Sigmoid colon (tissue), 7 donors: Measurements from ENCODE around the gene ULK2. TPM values are rescaled to one million over a fixed set of nuclear protein-coding genes. Genes with fewer than 3 reads are reported as not detected.

Experiments used
- DNase-seq: peaks from one replicate; pipeline ENCODE4 v3.0.0-alpha.2; 2019
- H3K27ac ChIP-seq, 4 donors: fragments of 200-600 bp; sonication (generic); one replicate each; pipeline ENCODE4 v1.5.1; 2016 to 2019; ENCODE audit warnings: mild to moderate bottlenecking in 1 of 4
- H3K27me3 ChIP-seq, 3 donors: fragments of 200-600 bp; sonication (generic); one replicate each; pipeline ENCODE4 v1.5.1; 2019; ENCODE audit warnings: mild to moderate bottlenecking in 1 of 3
- H3K36me3 ChIP-seq, 4 donors: fragments of 200-600 bp; sonication (generic); one replicate each; pipeline ENCODE4 v1.5.1; 2016 to 2019
- H3K4me1 ChIP-seq, 4 donors: fragments of 200-600 bp; sonication (generic); one replicate each; pipeline ENCODE4 v1.5.1; 2017 to 2019
- H3K4me3 ChIP-seq, 4 donors: fragments of 200-600 bp; sonication (generic); one replicate each; pipeline ENCODE4 v1.5.1; 2017 to 2019; ENCODE audit warnings: mild to moderate bottlenecking in 2 of 4, moderate library complexity in 1 of 4
- H3K9me3 ChIP-seq, 4 donors: fragments of 200-600 bp in 3 of 4; sonication (generic) in 3 of 4; one replicate each; pipeline versions ENCODE4 v1.5.1 to v1.6.1; 2013 to 2019
- EP300 ChIP-seq, 4 donors: sonication (generic); formaldehyde crosslinking; IDR thresholded peaks; one replicate each; pipeline ENCODE4 v1.6.1; 2017; ENCODE audit warnings: antibody characterized with exemption in 4 of 4
- POLR2A ChIP-seq, 2 donors: fragments of 450-650 bp; IDR thresholded peaks; one replicate each; pipeline ENCODE4 v1.6.1; 2016; ENCODE audit warnings: antibody characterized with exemption in 2 of 2, mild to moderate bottlenecking in 2 of 2, moderate library complexity in 2 of 2
- POLR2AphosphoS5 ChIP-seq, 4 donors: sonication (generic); formaldehyde crosslinking; IDR thresholded peaks; one replicate each; pipeline ENCODE4 v1.6.1; 2017; ENCODE audit warnings: antibody characterized with exemption in 4 of 4
- WGBS, 2 donors: extraction: QIAGEN DNeasy Blood & Tissue Kit; methylation state at CpG; one replicate each; pipeline ENCODE4 v1.1.7; 2013; 5-methylcytosine and 5-hydroxymethylcytosine counted together
- intact Hi-C: fragments of 100-400 bp; cut with DNase I; formaldehyde crosslinking; loops from one replicate; pipeline ENCODE4 v1.15.1; 2023
- polyA plus RNA-seq, 3 donors: library from polyadenylated mRNA; stranded (reverse); fragments of 200-250 nt; gene quantifications; one replicate each; pipeline ENCODE4 v1.2.3, GENCODE V29; 2013
- small RNA-seq, 3 donors: library from RNA; depleted of rRNA; stranded (forward); fragments of <200 nt; gene quantifications; one replicate each; pipeline ENCODE3, GENCODE V24; 2016
- total RNA-seq, 4 donors: library from RNA; depleted of rRNA; stranded (reverse); fragments of >200 nt; gene quantifications; one replicate each; pipeline ENCODE4 v1.1.0, GENCODE V29; 2016
- TF ChIP-seq, protein P1 (sequence below), 4 experiments: fragments of 450-650 bp in 3 of 4; fragments of 200-600 bp in 1 of 4; IDR thresholded peaks; one replicate each; pipeline ENCODE4 v1.5.1; 2016 to 2019; ENCODE audit warnings: antibody characterized with exemption in 4 of 4, mild to moderate bottlenecking in 3 of 4, moderate library complexity in 2 of 4
- donor health status: healthy with polysubstance abuse.
- donor health status: Bipolar disorder and iron deficiency.
- donor health status: healthy.

ULK2 gene
- total and polyA plus RNA-seq, 7 donors: 2.5 to 31.3 (median 27.0) TPM

DNA sequence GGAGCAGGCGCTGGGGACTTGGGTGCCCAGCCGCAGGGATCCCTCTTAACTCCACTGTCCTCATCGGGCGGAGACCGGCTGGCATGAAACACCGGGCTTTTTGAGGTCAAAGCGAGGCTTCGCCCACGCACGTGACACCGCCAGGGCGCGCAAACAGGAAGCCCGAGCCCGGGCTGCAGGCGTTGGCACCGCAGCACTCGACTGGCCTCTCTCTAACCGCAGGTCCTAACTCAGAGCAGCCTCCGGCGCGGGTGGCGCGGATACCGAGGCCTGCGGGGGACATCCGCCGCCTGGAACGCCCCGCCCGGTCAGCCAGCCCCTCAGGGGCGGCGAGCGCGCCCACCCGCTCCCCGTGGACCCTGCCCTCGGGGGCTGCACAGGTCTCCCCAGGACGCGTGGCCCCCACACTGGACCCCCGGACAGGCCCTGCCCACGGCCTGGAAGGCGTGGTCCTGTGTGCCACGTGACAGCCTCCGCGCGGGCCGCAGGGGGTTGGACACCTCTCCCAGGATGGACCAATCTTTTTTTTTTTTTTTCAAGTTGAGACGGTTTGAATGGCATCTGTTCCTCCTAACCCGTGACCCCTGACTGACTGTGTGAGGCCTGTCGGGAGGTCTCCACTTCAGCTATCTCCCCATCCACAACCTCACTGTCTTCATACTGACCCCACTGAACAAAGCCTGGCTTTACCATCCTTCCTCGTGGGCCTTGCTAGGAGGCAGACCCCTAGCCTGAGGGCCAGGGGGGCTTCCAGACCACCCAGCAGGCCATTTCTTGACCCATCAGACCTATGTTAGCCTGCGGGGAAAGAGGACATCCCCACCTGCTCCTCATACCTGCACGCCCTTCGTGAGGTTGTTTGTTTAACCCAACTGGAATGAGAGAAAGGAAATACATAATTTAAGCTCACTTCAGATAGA, 143.0 kb downstream of the ULK2 start:
- peak; percentile 85 for DNase-seq
- Histone ChIP-seq H3K27ac (peak overlapping the region; percentile 58 to 93 (median 69)), H3K4me3 (peak overlapping the region in 3 of 4 donors; percentile 39 to 51 (median 44)), H3K4me1 (peaks cover 0 to 44% (median 35%) of the 10 kb centered on the region in 4 donors), H3K36me3 (no peaks in the 10 kb centered on the region), H3K9me3 (no peaks in the 10 kb centered on the region), H3K27me3 (no peaks in the 10 kb centered on the region)
- 27 to 45% methylated on average over 55 of the region's 55 CpGs for WGBS, 2 donors
- intact Hi-C loops: loop anchor here (5.0 kb wide), 1 partner anchor 217 kb away; no protein-coding TSS in a partner anchor
- TF ChIP-seq POLR2A (IDR thresholded peaks at IDR 0.05) (no peak), POLR2AphosphoS5 (IDR thresholded peaks at IDR 0.05) (peak in 3 of 4 donors; percentile 31 to 45 (median 38))

DNA sequence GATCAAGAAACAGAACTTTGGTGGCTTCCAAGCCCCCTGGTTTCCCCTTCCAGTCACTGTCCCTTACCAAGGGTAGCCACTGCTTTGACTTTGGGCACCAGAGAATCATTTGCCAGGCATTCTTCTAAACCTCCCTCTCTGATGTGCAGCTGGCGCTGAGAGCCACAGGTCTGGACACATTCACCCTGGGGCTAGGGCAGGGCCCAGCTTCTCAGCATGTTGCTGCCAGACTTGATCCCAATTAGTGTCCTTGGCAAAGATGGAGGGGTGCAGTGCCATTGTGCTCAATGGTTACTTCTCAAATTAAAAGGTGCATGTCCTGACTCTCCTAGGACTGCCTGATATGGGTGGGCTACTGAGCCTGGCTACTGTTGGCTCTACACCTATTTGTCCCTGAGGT, 143.8 kb downstream of the ULK2 start:
- intact Hi-C loops: no loop called here
- Histone ChIP-seq H3K27me3 (no peaks in the 10 kb centered on the region), H3K36me3 (no peaks in the 10 kb centered on the region), H3K4me1 (peaks cover 0 to 41% (median 35%) of the 10 kb centered on the region in 4 donors), H3K9me3 (no peaks in the 10 kb centered on the region), H3K27ac (peak overlapping the region; percentile 58 to 93 (median 69)), H3K4me3 (peak overlapping the region in 1 of 4 donors; percentile 44)
- 94 to 99% methylated on average over 1 of the region's 1 CpG for WGBS, 2 donors
- DNase-seq: no peak
- TF ChIP-seq POLR2AphosphoS5 (IDR thresholded peaks at IDR 0.05): no peak
- no peak for TF ChIP-seq POLR2A (IDR thresholded peaks at IDR 0.05)
- TF ChIP-seq, protein P1, sequence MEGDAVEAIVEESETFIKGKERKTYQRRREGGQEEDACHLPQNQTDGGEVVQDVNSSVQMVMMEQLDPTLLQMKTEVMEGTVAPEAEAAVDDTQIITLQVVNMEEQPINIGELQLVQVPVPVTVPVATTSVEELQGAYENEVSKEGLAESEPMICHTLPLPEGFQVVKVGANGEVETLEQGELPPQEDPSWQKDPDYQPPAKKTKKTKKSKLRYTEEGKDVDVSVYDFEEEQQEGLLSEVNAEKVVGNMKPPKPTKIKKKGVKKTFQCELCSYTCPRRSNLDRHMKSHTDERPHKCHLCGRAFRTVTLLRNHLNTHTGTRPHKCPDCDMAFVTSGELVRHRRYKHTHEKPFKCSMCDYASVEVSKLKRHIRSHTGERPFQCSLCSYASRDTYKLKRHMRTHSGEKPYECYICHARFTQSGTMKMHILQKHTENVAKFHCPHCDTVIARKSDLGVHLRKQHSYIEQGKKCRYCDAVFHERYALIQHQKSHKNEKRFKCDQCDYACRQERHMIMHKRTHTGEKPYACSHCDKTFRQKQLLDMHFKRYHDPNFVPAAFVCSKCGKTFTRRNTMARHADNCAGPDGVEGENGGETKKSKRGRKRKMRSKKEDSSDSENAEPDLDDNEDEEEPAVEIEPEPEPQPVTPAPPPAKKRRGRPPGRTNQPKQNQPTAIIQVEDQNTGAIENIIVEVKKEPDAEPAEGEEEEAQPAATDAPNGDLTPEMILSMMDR (IDR thresholded peaks at IDR 0.05): no peak
- no peak for TF ChIP-seq EP300 (IDR thresholded peaks at IDR 0.05)

Small RNAs within 50 kb of the gene (small RNA-seq; reads per million reads assigned to genes)
- gene AC015726.2: 0 reads per million in 3 donors

Other genes starting within 250 kb of the ULK2 start
- gene ALDH3A2, start 219.2 kb downstream of the ULK2 start, total RNA-seq: 100 to 1,000 TPM in 1 of 4 donors, 10 to 100 TPM in 3; 56.8 to 104 (median 78.2) TPM
- 10 to 100 TPM; 45.0 to 69.6 (median 53.0) TPM for gene ALDH3A2, start 219.2 kb downstream of the ULK2 start, polyA plus RNA-seq
- not detected for gene SLC47A2, start 151.4 kb downstream of the ULK2 start, total RNA-seq
- gene SLC47A2, start 151.4 kb downstream of the ULK2 start, polyA plus RNA-seq: under 1 TPM; 0.35 to 0.60 (median 0.46) TPM
- 1 to 10 TPM in 1 of 4 donors, under 1 TPM in 3; 0.16 to 1.1 (median 0.56) TPM for gene ALDH3A1, start 119.6 kb downstream of the ULK2 start, total RNA-seq
- gene ALDH3A1, start 119.6 kb downstream of the ULK2 start, polyA plus RNA-seq: 1 to 10 TPM; 1.7 to 6.0 (median 3.0) TPM
- gene AKAP10, start 109.9 kb upstream of the ULK2 start, total RNA-seq: 10 to 100 TPM; 24.0 to 37.5 (median 30.9) TPM
- gene AKAP10, start 109.9 kb upstream of the ULK2 start, polyA plus RNA-seq: 10 to 100 TPM in 2 of 3 donors, 1 to 10 TPM in 1; 9.5 to 12.0 (median 11.4) TPM
- gene SPECC1, start 141.4 kb upstream of the ULK2 start, total RNA-seq: 10 to 100 TPM; 10.9 to 43.5 (median 17.4) TPM
- gene SPECC1, start 141.4 kb upstream of the ULK2 start, polyA plus RNA-seq: 10 to 100 TPM; 45.9 to 98.3 (median 69.1) TPM